Natural killer cell (primary cell): Measurements from ENCODE around the gene TWIST1. TPM values are rescaled to one million over a fixed set of nuclear protein-coding genes. Genes with fewer than 3 reads are reported as not detected.

Experiments
- ATAC-seq, 3 donors: fragments of 150-1000 bp in 2 of 3; fragments of 200-7000 bp in 1 of 3; cut with Tn5 transposase; 1 replicate in 1 of 3; 2 replicates in 2 of 3; pipeline ENCODE4 v1.10.0; 2021; ENCODE audit warnings: mild to moderate bottlenecking in 2 of 3, moderate library complexity in 2 of 3
- DNase-seq, 2 donors: peaks; one replicate each; pipeline versions ENCODE4 v3.0.0 to v3.0.0-alpha.2; 2013 to 2021; ENCODE audit warnings: mixed read lengths in 1 of 2
- H3K27ac ChIP-seq: one replicate; pipeline ENCODE4 v1.5.1; 2013; ENCODE audit warnings: mild to moderate bottlenecking, low read length
- H3K27me3 ChIP-seq: one replicate; pipeline ENCODE4 v1.6.1; 2013; ENCODE audit warnings: low read length; ENCODE audit not compliant: control insufficient read depth, insufficient read depth
- H3K36me3 ChIP-seq: one replicate; pipeline ENCODE4 v1.6.1; 2013; ENCODE audit warnings: low read length; ENCODE audit not compliant: control insufficient read depth, insufficient read depth
- H3K4me1 ChIP-seq: one replicate; pipeline ENCODE4 v1.6.1; 2013; ENCODE audit warnings: low read length; ENCODE audit not compliant: control insufficient read depth, insufficient read depth
- H3K4me3 ChIP-seq: one replicate; pipeline ENCODE4 v1.5.1; 2013; ENCODE audit warnings: low read length
- H3K9me3 ChIP-seq: one replicate; pipeline ENCODE4 v1.6.1; 2013; ENCODE audit warnings: low read length; ENCODE audit not compliant: control insufficient read depth, insufficient read depth
- H3K27ac Mint-ChIP-seq, 2 donors: one replicate each; pipeline ENCODE4 v1.8.0; 2022; ENCODE audit warnings: mild to moderate bottlenecking in 2 of 2, mixed read lengths in 2 of 2, moderate library complexity in 1 of 2
- H3K27me3 Mint-ChIP-seq, 2 donors: one replicate each; pipeline ENCODE4 v1.8.0; 2022; ENCODE audit warnings: low read depth in 2 of 2, mixed read lengths in 2 of 2
- H3K36me3 Mint-ChIP-seq: one replicate; pipeline ENCODE4 v1.8.0; 2022; ENCODE audit warnings: mixed read lengths
- H3K4me1 Mint-ChIP-seq, 2 donors: one replicate each; pipeline ENCODE4 v1.8.0; 2022; ENCODE audit warnings: mixed read lengths in 2 of 2
- H3K4me3 Mint-ChIP-seq: one replicate; pipeline ENCODE4 v1.8.0; 2022; ENCODE audit warnings: mild to moderate bottlenecking, moderate library complexity, mixed read lengths
- H3K9me3 Mint-ChIP-seq, 2 donors: one replicate each; pipeline ENCODE4 v1.8.0; 2022; ENCODE audit warnings: mixed read lengths in 2 of 2
- WGBS: methylation state at CpG from one replicate; pipeline ENCODE4 v1.1.7; 2013; ENCODE audit warnings: missing lambda C conversion rate; ENCODE audit not compliant: insufficient coverage; 5-methylcytosine and 5-hydroxymethylcytosine counted together
- intact Hi-C: fragments of 100-400 bp; cut with micrococcal nuclease; formaldehyde crosslinking; loops from one replicate; pipeline ENCODE4 v1.14.2; 2022
- total RNA-seq, 4 donors: library from RNA; stranded (reverse); fragments of 120-200 nt in 1 of 4; gene quantifications; one replicate each; pipeline versions ENCODE4 v1.2.3 to v1.2.4, GENCODE V29; 2013 to 2022
- TF ChIP-seq, protein P1 (sequence below): fragments of 200-600 bp; IDR thresholded peaks from one replicate; pipeline ENCODE4 v1.8.0; 2022; ENCODE audit warnings: antibody characterized with exemption

Gene TWIST1
- total RNA-seq, 3 donors from 2014 or later (not counting 1 experiment from before 2014, with no cell fraction given), result not detected

DNA sequence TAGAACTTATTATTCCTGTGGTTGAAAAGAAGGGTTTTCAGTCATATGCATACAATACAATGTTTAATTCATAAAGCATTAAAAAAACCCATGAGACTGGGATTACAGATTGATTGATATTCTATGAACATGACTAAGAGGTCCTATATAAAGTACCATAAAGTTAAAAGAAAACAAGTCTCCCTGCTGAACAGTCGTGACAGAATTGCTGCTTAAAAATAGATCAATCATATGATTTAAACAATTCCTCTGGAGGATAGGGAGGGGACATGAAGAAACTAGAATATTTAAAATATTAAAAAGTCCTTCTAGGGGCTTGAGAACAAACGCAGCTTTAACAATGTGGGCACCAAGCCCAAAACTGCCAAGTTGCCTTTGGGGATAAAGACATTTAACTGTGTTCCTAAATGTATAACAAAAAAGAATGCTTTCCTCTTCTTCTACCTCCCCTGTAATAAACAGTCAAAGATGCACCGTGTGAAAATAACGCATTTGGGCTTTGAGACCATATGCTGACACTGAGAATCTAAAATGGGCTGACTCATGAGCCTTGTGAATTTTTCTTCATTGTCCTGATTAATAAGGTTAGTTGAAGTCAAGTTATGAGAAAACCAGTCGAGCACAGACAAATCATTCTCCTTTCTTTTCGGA is 25.8 kb downstream of the TWIST1 start:
- H3K9me3 Mint-ChIP-seq, result peaks cover 0 to 2% of the 10 kb centered on the region in 2 donors
- Histone ChIP-seq H3K27ac (no peak overlapping the region), H3K27me3 (peaks cover 5% of the 10 kb centered on the region), H3K9me3 (no peaks in the 10 kb centered on the region), H3K4me3 (no peak overlapping the region), H3K4me1 (no peaks in the 10 kb centered on the region), H3K36me3 (no peaks in the 10 kb centered on the region)
- H3K27me3 Mint-ChIP-seq, result peaks cover 0 to 5% of the 10 kb centered on the region in 2 donors
- intact Hi-C loops, result no loop called here
- WGBS, result 96% methylated on average over 3 of the region's 6 CpGs
- H3K4me1 Mint-ChIP-seq, result no peaks in the 10 kb centered on the region
- DNase-seq, result no peak
- no peak overlapping the region for H3K27ac Mint-ChIP-seq
- H3K4me3 Mint-ChIP-seq, result no peak overlapping the region
- no peak for ATAC-seq
- TF ChIP-seq, protein P1, sequence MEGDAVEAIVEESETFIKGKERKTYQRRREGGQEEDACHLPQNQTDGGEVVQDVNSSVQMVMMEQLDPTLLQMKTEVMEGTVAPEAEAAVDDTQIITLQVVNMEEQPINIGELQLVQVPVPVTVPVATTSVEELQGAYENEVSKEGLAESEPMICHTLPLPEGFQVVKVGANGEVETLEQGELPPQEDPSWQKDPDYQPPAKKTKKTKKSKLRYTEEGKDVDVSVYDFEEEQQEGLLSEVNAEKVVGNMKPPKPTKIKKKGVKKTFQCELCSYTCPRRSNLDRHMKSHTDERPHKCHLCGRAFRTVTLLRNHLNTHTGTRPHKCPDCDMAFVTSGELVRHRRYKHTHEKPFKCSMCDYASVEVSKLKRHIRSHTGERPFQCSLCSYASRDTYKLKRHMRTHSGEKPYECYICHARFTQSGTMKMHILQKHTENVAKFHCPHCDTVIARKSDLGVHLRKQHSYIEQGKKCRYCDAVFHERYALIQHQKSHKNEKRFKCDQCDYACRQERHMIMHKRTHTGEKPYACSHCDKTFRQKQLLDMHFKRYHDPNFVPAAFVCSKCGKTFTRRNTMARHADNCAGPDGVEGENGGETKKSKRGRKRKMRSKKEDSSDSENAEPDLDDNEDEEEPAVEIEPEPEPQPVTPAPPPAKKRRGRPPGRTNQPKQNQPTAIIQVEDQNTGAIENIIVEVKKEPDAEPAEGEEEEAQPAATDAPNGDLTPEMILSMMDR, result no peak
- H3K36me3 Mint-ChIP-seq, result no peaks in the 10 kb centered on the region

DNA sequence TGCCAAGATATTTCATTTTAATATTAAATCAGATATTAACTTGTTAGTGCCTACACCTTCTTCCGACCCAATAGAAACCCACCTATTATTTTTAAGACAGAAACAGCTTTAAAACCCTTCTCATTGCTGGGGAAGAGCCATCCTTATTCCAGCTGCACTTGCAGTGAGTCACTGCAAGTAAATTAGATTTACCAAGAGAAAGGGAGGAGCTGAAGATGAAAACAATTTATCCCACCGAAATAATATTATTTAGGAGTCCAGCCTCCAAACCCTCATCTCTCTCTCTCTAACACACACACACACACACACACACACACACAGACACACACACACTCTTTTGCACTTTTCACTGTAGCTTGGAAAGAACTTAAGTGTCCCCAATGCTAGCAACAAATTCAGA is 26.9 kb downstream of the TWIST1 start:
- intact Hi-C loops, result no loop called here
- DNase-seq (no peak), ATAC-seq (no peak)
- TF ChIP-seq, protein P1, result no peak
- H3K27ac Mint-ChIP-seq, result no peak overlapping the region
- peaks cover 0 to 5% of the 10 kb centered on the region in 2 donors for H3K27me3 Mint-ChIP-seq
- Histone ChIP-seq H3K27ac (no peak overlapping the region), H3K9me3 (no peaks in the 10 kb centered on the region), H3K36me3 (no peaks in the 10 kb centered on the region), H3K4me1 (no peaks in the 10 kb centered on the region), H3K4me3 (no peak overlapping the region), H3K27me3 (peaks cover under 1% of the 10 kb centered on the region)
- 100% methylated on average over 2 of the region's 2 CpGs for WGBS
- no peaks in the 10 kb centered on the region for H3K36me3 Mint-ChIP-seq
- no peak overlapping the region for H3K4me3 Mint-ChIP-seq
- H3K4me1 Mint-ChIP-seq, result no peaks in the 10 kb centered on the region
- H3K9me3 Mint-ChIP-seq, result peaks cover 0 to 2% of the 10 kb centered on the region in 2 donors

DNA sequence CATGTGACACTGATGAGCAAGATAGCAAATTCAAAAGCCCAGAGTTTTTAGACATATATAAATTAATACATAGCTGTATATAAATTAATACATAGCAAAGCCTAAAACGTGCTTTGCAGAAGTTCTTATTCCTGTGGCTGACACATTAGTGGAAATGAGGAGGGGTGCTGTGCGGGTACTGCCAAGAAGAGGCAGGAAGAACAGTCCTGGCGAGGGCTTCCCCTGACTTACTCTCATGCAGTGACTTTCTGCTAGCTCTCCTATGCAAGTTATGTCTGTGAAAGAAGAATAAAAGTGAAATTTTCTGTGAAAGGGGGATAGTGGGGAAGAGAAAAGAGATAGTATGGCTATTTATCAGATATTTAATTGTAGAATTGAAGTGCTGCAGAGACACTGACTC is 27.6 kb downstream of the TWIST1 start:
- H3K4me3 Mint-ChIP-seq, result no peak overlapping the region
- Histone ChIP-seq H3K27ac (no peak overlapping the region), H3K9me3 (no peaks in the 10 kb centered on the region), H3K4me1 (no peaks in the 10 kb centered on the region), H3K4me3 (no peak overlapping the region), H3K36me3 (no peaks in the 10 kb centered on the region), H3K27me3 (no peaks in the 10 kb centered on the region)
- H3K4me1 Mint-ChIP-seq, result no peaks in the 10 kb centered on the region
- TF ChIP-seq, protein P1, result no peak
- DNase-seq, result no peak
- no peak for ATAC-seq
- peaks cover 0 to 5% of the 10 kb centered on the region in 2 donors for H3K27me3 Mint-ChIP-seq
- H3K36me3 Mint-ChIP-seq, result no peaks in the 10 kb centered on the region
- WGBS, result 8% methylated on average over 3 of the region's 3 CpGs
- no peak overlapping the region for H3K27ac Mint-ChIP-seq
- peaks cover 0 to 2% of the 10 kb centered on the region in 2 donors for H3K9me3 Mint-ChIP-seq
- intact Hi-C loops, result no loop called here

DNA sequence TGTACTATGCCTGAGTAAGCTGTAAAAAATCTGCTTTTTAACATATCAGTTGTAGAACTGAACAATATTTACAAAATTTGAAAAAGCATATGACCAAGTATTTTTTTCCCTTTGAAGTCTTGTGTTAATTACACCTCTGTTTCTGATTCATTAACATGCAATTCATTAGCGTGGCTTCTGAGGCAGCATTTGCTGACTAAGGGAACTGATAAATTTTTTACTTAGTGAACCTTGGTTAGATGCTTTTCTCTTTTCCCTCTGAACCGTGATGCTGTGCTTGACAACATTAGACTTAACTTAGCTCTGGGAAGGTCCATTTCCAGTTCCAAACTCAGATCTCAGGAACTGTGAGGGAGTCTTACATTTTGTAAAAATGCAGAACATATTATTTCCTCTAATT is 28.1 kb downstream of the TWIST1 start:
- intact Hi-C loops, result no loop called here
- no peaks in the 10 kb centered on the region for H3K9me3 ChIP-seq
- no peaks in the 10 kb centered on the region for H3K27me3 ChIP-seq
- no peaks in the 10 kb centered on the region for H3K36me3 ChIP-seq
- WGBS, result 70% methylated on average over 1 of the region's 2 CpGs
- H3K27ac ChIP-seq, result no peak overlapping the region
- ATAC-seq, result no peak
- no peak overlapping the region for H3K27ac Mint-ChIP-seq
- H3K27me3 Mint-ChIP-seq, result peaks cover 0 to 5% of the 10 kb centered on the region in 2 donors
- no peaks in the 10 kb centered on the region for H3K4me1 ChIP-seq
- no peaks in the 10 kb centered on the region for H3K4me1 Mint-ChIP-seq
- peaks cover 0 to 2% of the 10 kb centered on the region in 2 donors for H3K9me3 Mint-ChIP-seq
- H3K4me3 Mint-ChIP-seq, result no peak overlapping the region
- no peak overlapping the region for H3K4me3 ChIP-seq
- no peak for DNase-seq
- TF ChIP-seq, protein P1, result no peak
- no peaks in the 10 kb centered on the region for H3K36me3 Mint-ChIP-seq
